B cell (primary cell): Measurements from ENCODE around the gene PRAC2. TPM values are rescaled to one million over a fixed set of nuclear protein-coding genes. Genes with fewer than 3 reads are reported as not detected.

Source experiments
- ATAC-seq: fragments of 200-7000 bp; cut with Tn5 transposase; one replicate; pipeline ENCODE4 v1.10.0; 2021; ENCODE audit warnings: low read depth, mild to moderate bottlenecking, moderate number of reproducible peaks, moderate library complexity
- CTCF ChIA-PET: fragments of 350-600 bp; sonication (Branson Sonifier 250); formaldehyde crosslinking; loops from one replicate; lab custom pipeline; 2021; ENCODE audit warnings: antibody characterized with exemption, inconsistent platforms; lab: Charles Lee
- POLR2A ChIA-PET: fragments of 350-600 bp; sonication (Branson Sonifier 250); formaldehyde crosslinking; loops from one replicate; lab custom pipeline; 2021; ENCODE audit warnings: antibody characterized with exemption; lab: Charles Lee
- DNase-seq: peaks from one replicate; pipeline ENCODE4 v3.0.0; 2013
- H2AFZ ChIP-seq: 2 replicates; pipeline ENCODE4 v1.6.1; 2012; ENCODE audit warnings: mild to moderate bottlenecking, low read depth, low read length; ENCODE audit not compliant: insufficient read depth, poor library complexity, severe bottlenecking
- H3K27ac ChIP-seq, 2 donors: 1 replicate in 1 of 2; 2 replicates in 1 of 2; pipeline ENCODE4 v1.5.1; 2012 to 2013; ENCODE audit warnings: low read length in 2 of 2, mild to moderate bottlenecking in 2 of 2, moderate library complexity in 1 of 2
- H3K27me3 ChIP-seq, 4 experiments: fragments of 200-600 bp in 1 of 4; sonication (generic) in 1 of 4; replicated peaks in 1 of 4; 1 replicate in 2 of 4; 2 replicates in 2 of 4; pipeline versions ENCODE4 v1.6.1 to v1.7.0; 2013 to 2016; ENCODE audit warnings: low read length in 3 of 4, mild to moderate bottlenecking in 2 of 4, mixed read lengths in 1 of 4, moderate library complexity in 1 of 4; ENCODE audit not compliant: insufficient read depth in 4 of 4, control insufficient read depth in 3 of 4; ENCODE audit errors: control extremely low read depth in 1 of 4
- H3K36me3 ChIP-seq, 2 experiments: replicated peaks in 1 of 2; 1 replicate in 1 of 2; 2 replicates in 1 of 2; pipeline versions ENCODE4 v1.6.1 to v1.7.1; 2013; ENCODE audit warnings: low read length in 1 of 2; ENCODE audit not compliant: insufficient read depth in 2 of 2, control insufficient read depth in 1 of 2; ENCODE audit errors: control extremely low read depth in 1 of 2, extremely low read depth in 1 of 2
- H3K4me1 ChIP-seq, 2 donors: fragments of 200-600 bp in 1 of 2; sonication (generic) in 1 of 2; 1 replicate in 1 of 2; 2 replicates in 1 of 2; pipeline versions ENCODE4 v1.5.1 to v1.6.1; 2013 to 2017; ENCODE audit warnings: low read length in 2 of 2; ENCODE audit not compliant: control insufficient read depth in 2 of 2, insufficient read depth in 2 of 2
- H3K4me2 ChIP-seq: replicated peaks from 2 replicates; pipeline ENCODE3; 2012; ENCODE audit warnings: mild to moderate bottlenecking, low read depth, low read length; ENCODE audit not compliant: poor library complexity, severe bottlenecking
- H3K4me3 ChIP-seq, 5 experiments: fragments of 200-600 bp in 1 of 5; sonication (generic) in 1 of 5; 1 replicate in 3 of 5; 2 replicates in 2 of 5; pipeline versions ENCODE4 v1.5.1 to v1.7.0; 2011 to 2016; ENCODE audit warnings: low read length in 4 of 5, mild to moderate bottlenecking in 4 of 5, low read depth in 2 of 5, control low read depth in 1 of 5, moderate library complexity in 1 of 5; ENCODE audit not compliant: insufficient read depth in 1 of 5; ENCODE audit errors: control extremely low read depth in 1 of 5, extremely low read depth in 1 of 5
- H3K79me2 ChIP-seq: fragments of 200-600 bp; sonication (generic); one replicate; pipeline ENCODE4 v1.6.0; 2016; ENCODE audit warnings: low read length; ENCODE audit not compliant: control insufficient read depth, insufficient read depth
- H3K9ac ChIP-seq: fragments of 200-600 bp; sonication (generic); 2 replicates; pipeline ENCODE4 v1.6.1; 2017; ENCODE audit warnings: mild to moderate bottlenecking, low read length, moderate library complexity
- H3K9me3 ChIP-seq, 3 donors: one replicate each; pipeline versions ENCODE4 v1.6.1 to v1.7.1; 2013; ENCODE audit warnings: low read length in 2 of 3; ENCODE audit not compliant: control insufficient read depth in 2 of 3, insufficient read depth in 1 of 3; ENCODE audit errors: control extremely low read depth in 1 of 3
- H4K20me1 ChIP-seq: 2 replicates; pipeline ENCODE4 v1.6.0; 2012; ENCODE audit warnings: mild to moderate bottlenecking, low read length; ENCODE audit not compliant: insufficient read depth, control insufficient read depth, poor library complexity, severe bottlenecking
- H3K27ac Mint-ChIP-seq: one replicate; pipeline ENCODE4 v1.8.0; 2021; ENCODE audit warnings: mixed read lengths
- H3K27me3 Mint-ChIP-seq: one replicate; pipeline ENCODE4 v1.8.0; 2021; ENCODE audit warnings: mixed read lengths
- H3K4me1 Mint-ChIP-seq: one replicate; pipeline ENCODE4 v1.8.0; 2021; ENCODE audit warnings: mixed read lengths
- H3K4me3 Mint-ChIP-seq: one replicate; pipeline ENCODE4 v1.8.0; 2021; ENCODE audit warnings: mixed read lengths
- H3K9me3 Mint-ChIP-seq: one replicate; pipeline ENCODE4 v1.8.0; 2022; ENCODE audit warnings: mixed read lengths; ENCODE audit not compliant: insufficient read depth
- EZH2 ChIP-seq: IDR thresholded peaks from 2 replicates; pipeline ENCODE4 v1.6.1; 2012; ENCODE audit warnings: borderline replicate concordance, low read depth, mild to moderate bottlenecking, moderate library complexity, low read length; ENCODE audit not compliant: insufficient read depth, poor library complexity, severe bottlenecking
- WGBS: methylation state at CpG from one replicate; pipeline ENCODE4 v1.1.5; 2013; ENCODE audit warnings: missing lambda C conversion rate; ENCODE audit not compliant: insufficient coverage; 5-methylcytosine and 5-hydroxymethylcytosine counted together
- intact Hi-C: fragments of 100-400 bp; cut with micrococcal nuclease; formaldehyde crosslinking; loops from one replicate; pipeline ENCODE4 v1.10.0; 2022
- polyA plus RNA-seq: library from polyadenylated mRNA; depleted of rRNA; stranded (reverse); fragments of >200 nt; gene quantifications from 2 replicates; pipeline ENCODE4 v1.2.3, GENCODE V29; 2012
- total RNA-seq, 2 donors: library from RNA; stranded (reverse); fragments of 120-200 nt in 1 of 2; gene quantifications; 1 replicate in 1 of 2; 2 replicates in 1 of 2; pipeline versions ENCODE4 v1.2.3 to v1.2.4, GENCODE V29; 2013 to 2022
- TF ChIP-seq, protein P1 (sequence below): fragments of 200-600 bp; IDR thresholded peaks from one replicate; pipeline ENCODE4 v1.8.0; 2022; ENCODE audit warnings: antibody characterized with exemption, mild to moderate bottlenecking

Gene PRAC2
- total and polyA plus RNA-seq, 2 donors (not counting 1 experiment from before 2014, with no cell fraction given), result not detected

DNA sequence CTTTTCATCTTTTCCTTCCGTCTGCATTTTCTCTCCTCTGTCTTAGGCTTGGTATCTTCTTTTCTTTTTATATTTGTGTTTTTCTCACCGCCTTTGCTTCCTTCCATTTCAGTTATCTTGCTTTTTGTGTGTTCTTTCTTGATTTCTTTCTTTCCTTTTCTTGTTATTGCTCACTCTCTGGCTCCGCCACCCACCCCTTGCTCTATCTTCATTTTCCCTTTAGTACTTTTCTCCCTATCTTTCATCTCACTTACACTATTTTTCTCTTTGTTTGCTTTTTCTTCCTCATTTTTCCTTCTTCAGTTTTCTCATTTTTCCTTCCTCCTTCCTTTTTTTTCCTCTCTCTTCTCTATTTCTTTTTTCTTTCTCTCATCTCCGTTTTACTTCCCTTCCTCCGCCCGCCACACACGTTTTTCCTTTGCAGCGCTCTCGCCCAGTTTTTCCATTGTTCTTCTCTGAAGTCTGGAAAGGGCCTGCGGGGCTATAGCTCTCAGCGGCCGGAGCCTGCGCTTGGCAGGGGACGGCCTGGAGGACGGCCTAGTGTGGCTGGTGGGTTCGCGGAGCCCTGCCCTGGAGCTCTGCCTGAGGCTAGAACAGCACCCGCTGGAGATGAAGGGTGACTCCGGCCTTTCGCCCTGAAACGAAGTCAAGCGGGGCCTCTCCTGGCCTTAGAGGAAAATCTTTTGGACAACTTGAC lies 10.8 kb downstream of the PRAC2 start:
- intact Hi-C loops, result no loop called here
- POLR2A ChIA-PET, result no interaction called here

More for the DNA sequence above, 10.8 kb downstream of the PRAC2 start:
- DNase-seq (peak; percentile 9), ATAC-seq (no peak)
- H3K4me3 ChIP-seq, result no peak overlapping the region
- no peaks in the 10 kb centered on the region for H4K20me1 ChIP-seq
- H2AFZ ChIP-seq, result no peak overlapping the region
- Mint-ChIP-seq H3K27ac (no peak overlapping the region), H3K27me3 (peaks cover 85% of the 10 kb centered on the region), H3K9me3 (no peaks in the 10 kb centered on the region), H3K4me1 (peaks cover 16% of the 10 kb centered on the region), H3K4me3 (peak overlapping the region; percentile 8)
- H3K9ac ChIP-seq, result no peak overlapping the region
- peaks cover 0 to 21% (median 3%) of the 10 kb centered on the region in 3 donors for H3K9me3 ChIP-seq
- H3K27ac ChIP-seq, result no peak overlapping the region
- H3K4me1 ChIP-seq, result peaks cover 18 to 37% of the 10 kb centered on the region in 2 donors
- WGBS, result 24% methylated on average over 17 of the region's 22 CpGs
- H3K4me2 ChIP-seq, result peak overlapping the region; percentile 59
- H3K79me2 ChIP-seq, result no peaks in the 10 kb centered on the region
- peaks cover 0 to 84% (median 66%) of the 10 kb centered on the region in 4 experiments for H3K27me3 ChIP-seq
- CTCF ChIA-PET, result interaction anchor here (1.1 kb wide), 1 partner anchor 10 kb away, joined by 4 read pairs; no protein-coding TSS in a partner anchor
- TF ChIP-seq, protein P1, sequence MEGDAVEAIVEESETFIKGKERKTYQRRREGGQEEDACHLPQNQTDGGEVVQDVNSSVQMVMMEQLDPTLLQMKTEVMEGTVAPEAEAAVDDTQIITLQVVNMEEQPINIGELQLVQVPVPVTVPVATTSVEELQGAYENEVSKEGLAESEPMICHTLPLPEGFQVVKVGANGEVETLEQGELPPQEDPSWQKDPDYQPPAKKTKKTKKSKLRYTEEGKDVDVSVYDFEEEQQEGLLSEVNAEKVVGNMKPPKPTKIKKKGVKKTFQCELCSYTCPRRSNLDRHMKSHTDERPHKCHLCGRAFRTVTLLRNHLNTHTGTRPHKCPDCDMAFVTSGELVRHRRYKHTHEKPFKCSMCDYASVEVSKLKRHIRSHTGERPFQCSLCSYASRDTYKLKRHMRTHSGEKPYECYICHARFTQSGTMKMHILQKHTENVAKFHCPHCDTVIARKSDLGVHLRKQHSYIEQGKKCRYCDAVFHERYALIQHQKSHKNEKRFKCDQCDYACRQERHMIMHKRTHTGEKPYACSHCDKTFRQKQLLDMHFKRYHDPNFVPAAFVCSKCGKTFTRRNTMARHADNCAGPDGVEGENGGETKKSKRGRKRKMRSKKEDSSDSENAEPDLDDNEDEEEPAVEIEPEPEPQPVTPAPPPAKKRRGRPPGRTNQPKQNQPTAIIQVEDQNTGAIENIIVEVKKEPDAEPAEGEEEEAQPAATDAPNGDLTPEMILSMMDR, result no peak
- no peak for TF ChIP-seq EZH2
- no peaks in the 10 kb centered on the region for H3K36me3 ChIP-seq
